C4-2B (cell line): ENCODE data around the gene OR4D1.

ENCODE experiments used
- ZFX ChIP-seq: fragments of 450-650 bp; IDR thresholded peaks from 2 replicates; pipeline ENCODE4 v1.6.1; 2017
- TF ChIP-seq, protein P1 (sequence below): fragments of 450-650 bp; conservative IDR thresholded peaks from 2 replicates; pipeline ENCODE4 v1.5.1; 2017; ENCODE audit warnings: mild to moderate bottlenecking

- TF ChIP-seq, protein P1, sequence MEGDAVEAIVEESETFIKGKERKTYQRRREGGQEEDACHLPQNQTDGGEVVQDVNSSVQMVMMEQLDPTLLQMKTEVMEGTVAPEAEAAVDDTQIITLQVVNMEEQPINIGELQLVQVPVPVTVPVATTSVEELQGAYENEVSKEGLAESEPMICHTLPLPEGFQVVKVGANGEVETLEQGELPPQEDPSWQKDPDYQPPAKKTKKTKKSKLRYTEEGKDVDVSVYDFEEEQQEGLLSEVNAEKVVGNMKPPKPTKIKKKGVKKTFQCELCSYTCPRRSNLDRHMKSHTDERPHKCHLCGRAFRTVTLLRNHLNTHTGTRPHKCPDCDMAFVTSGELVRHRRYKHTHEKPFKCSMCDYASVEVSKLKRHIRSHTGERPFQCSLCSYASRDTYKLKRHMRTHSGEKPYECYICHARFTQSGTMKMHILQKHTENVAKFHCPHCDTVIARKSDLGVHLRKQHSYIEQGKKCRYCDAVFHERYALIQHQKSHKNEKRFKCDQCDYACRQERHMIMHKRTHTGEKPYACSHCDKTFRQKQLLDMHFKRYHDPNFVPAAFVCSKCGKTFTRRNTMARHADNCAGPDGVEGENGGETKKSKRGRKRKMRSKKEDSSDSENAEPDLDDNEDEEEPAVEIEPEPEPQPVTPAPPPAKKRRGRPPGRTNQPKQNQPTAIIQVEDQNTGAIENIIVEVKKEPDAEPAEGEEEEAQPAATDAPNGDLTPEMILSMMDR, result no peak
- TF ChIP-seq ZFX, result no peak
These were observed 18.5 kb downstream of the OR4D1 start, which contains the start of gene OR4D2 for GRCh38 chr17:58166682-58167081.
